Measurements from ENCODE around the gene KLHDC7A.

The KLHDC7A gene

GRCh38 chr1:18504609-18505008, 23.9 kb downstream of the KLHDC7A start:
- no peak for DNase-seq (ENCODE audit: low read depth in 2 of 2, low spot score in 1 of 2)

GRCh38 chr1:18505666-18506065, 24.9 kb downstream of the KLHDC7A start:
- DNase-seq (ENCODE audit: low read depth in 2 of 2, low spot score in 1 of 2) = no peak

GRCh38 chr1:18508084-18508483, 27.4 kb downstream of the KLHDC7A start:
- DNase-seq (ENCODE audit: low read depth in 2 of 2, low spot score in 1 of 2) = no peak

GRCh38 chr1:18511149-18511873, 30.6 kb downstream of the KLHDC7A start:
- DNase-seq (ENCODE audit: low read depth in 2 of 2, low spot score in 1 of 2) = no peak

- no peak for DNase-seq (ENCODE audit: low read depth in 2 of 2, low spot score in 1 of 2)
Observed at GRCh38 chr1:18511874-18512150, 31.1 kb downstream of the KLHDC7A start.

GRCh38 chr1:18512883-18513282, 32.2 kb downstream of the KLHDC7A start:
- no peak for DNase-seq (ENCODE audit: low read depth in 2 of 2, low spot score in 1 of 2)

GRCh38 chr1:18513995-18514394, 33.3 kb downstream of the KLHDC7A start:
- DNase-seq (ENCODE audit: low read depth in 2 of 2, low spot score in 1 of 2) = no peak

- DNase-seq (ENCODE audit: low read depth in 2 of 2, low spot score in 1 of 2) = no peak
Observed at GRCh38 chr1:18515120-18515667, 34.5 kb downstream of the KLHDC7A start.

- DNase-seq (ENCODE audit: low read depth in 2 of 2, low spot score in 1 of 2) = no peak
Observed at GRCh38 chr1:18516473-18516872, 35.7 kb downstream of the KLHDC7A start.

- no peak for DNase-seq (ENCODE audit: low read depth in 2 of 2, low spot score in 1 of 2)
Observed at GRCh38 chr1:18526436-18527275, 45.9 kb downstream of the KLHDC7A start.

- DNase-seq (ENCODE audit: low read depth in 2 of 2, low spot score in 1 of 2) = no peak
Observed at GRCh38 chr1:18527514-18527913, 46.8 kb downstream of the KLHDC7A start.

- no peak for DNase-seq (ENCODE audit: low read depth in 2 of 2, low spot score in 1 of 2)
Observed at GRCh38 chr1:18527921-18528320, 47.2 kb downstream of the KLHDC7A start.

- DNase-seq (ENCODE audit: low read depth in 2 of 2, low spot score in 1 of 2) = no peak
Observed at GRCh38 chr1:18528616-18529015, 47.9 kb downstream of the KLHDC7A start.

- no peak for DNase-seq (ENCODE audit: low read depth in 2 of 2, low spot score in 1 of 2)
Observed at GRCh38 chr1:18529714-18530113, 49.0 kb downstream of the KLHDC7A start.

GRCh38 chr1:18530587-18531502, 50.1 kb downstream of the KLHDC7A start:
- DNase-seq (ENCODE audit: low read depth in 2 of 2, low spot score in 1 of 2) = no peak

- DNase-seq (ENCODE audit: low read depth in 2 of 2, low spot score in 1 of 2) = no peak
Observed at GRCh38 chr1:18531503-18531845, 50.7 kb downstream of the KLHDC7A start.

- no peak for DNase-seq (ENCODE audit: low read depth in 2 of 2, low spot score in 1 of 2)
Observed at GRCh38 chr1:18532390-18533170, 51.9 kb downstream of the KLHDC7A start.

GRCh38 chr1:18533259-18533658, 52.5 kb downstream of the KLHDC7A start:
- DNase-seq (ENCODE audit: low read depth in 2 of 2, low spot score in 1 of 2) = no peak

- no peak for DNase-seq (ENCODE audit: low read depth in 2 of 2, low spot score in 1 of 2)
Observed at GRCh38 chr1:18534810-18535205, 54.1 kb downstream of the KLHDC7A start.

All from stimulated activated CD8-positive, alpha-beta memory T cell treated with anti-CD3 and anti-CD28 coated beads, Interleukin-4, amount 100 ng/mL, for 4 hours (primary cell).